Activated B cell treated with CpG ODN at 0.5 μM for 24 hours (primary cell): ENCODE data around the gene PTDSS2. TPM values are rescaled to one million over a fixed set of nuclear protein-coding genes. Genes with fewer than 3 reads are reported as not detected.
"Not testable (repeated sequence)": the region's sequence is repeated elsewhere in the genome, so short reads cannot be mapped to it uniquely, and the experiment has no call there.

ENCODE experiments used
- ATAC-seq: fragments of 200-7000 bp; cut with Tn5 transposase; one replicate; pipeline ENCODE4 v1.10.0; 2021; ENCODE audit warnings: low read depth, mild to moderate bottlenecking, moderate library complexity
- CTCF ChIA-PET: fragments of 350-600 bp; sonication (Branson Sonifier 250); formaldehyde crosslinking; loops from one replicate; lab custom pipeline; 2021; ENCODE audit warnings: antibody characterized with exemption; lab: Charles Lee
- POLR2A ChIA-PET: fragments of 350-600 bp; sonication (Branson Sonifier 250); formaldehyde crosslinking; loops from one replicate; lab custom pipeline; 2021; ENCODE audit warnings: antibody characterized with exemption; lab: Charles Lee
- DNase-seq: peaks from one replicate; pipeline ENCODE4 v3.0.0; 2022
- H3K27ac Mint-ChIP-seq: one replicate; pipeline ENCODE4 v1.8.0; 2020; ENCODE audit warnings: mixed read lengths
- H3K27me3 Mint-ChIP-seq: one replicate; pipeline ENCODE4 v1.8.0; 2021; ENCODE audit warnings: mixed read lengths
- H3K36me3 Mint-ChIP-seq: one replicate; pipeline ENCODE4 v1.8.0; 2021; ENCODE audit warnings: low read depth, mixed read lengths
- H3K4me1 Mint-ChIP-seq: one replicate; pipeline ENCODE4 v1.8.0; 2021; ENCODE audit warnings: mixed read lengths
- H3K4me3 Mint-ChIP-seq: one replicate; pipeline ENCODE4 v1.8.0; 2020; ENCODE audit warnings: mild to moderate bottlenecking, mixed read lengths
- H3K9me3 Mint-ChIP-seq: one replicate; pipeline ENCODE4 v1.8.0; 2020; ENCODE audit warnings: mixed read lengths
- intact Hi-C: fragments of 100-400 bp; cut with micrococcal nuclease; formaldehyde crosslinking; loops from one replicate; pipeline ENCODE4 v1.15.1; 2024
- total RNA-seq: library from RNA; stranded (reverse); gene quantifications from 2 replicates; pipeline ENCODE4 v1.2.3, GENCODE V29; 2022
- TF ChIP-seq, protein P1 (sequence below): fragments of 200-600 bp; IDR thresholded peaks from one replicate; pipeline ENCODE4 v1.8.0; 2022; ENCODE audit warnings: antibody characterized with exemption, mild to moderate bottlenecking

Gene PTDSS2
- total RNA-seq, 1 donor from 2014 or later, result 22.0 TPM

DNA sequence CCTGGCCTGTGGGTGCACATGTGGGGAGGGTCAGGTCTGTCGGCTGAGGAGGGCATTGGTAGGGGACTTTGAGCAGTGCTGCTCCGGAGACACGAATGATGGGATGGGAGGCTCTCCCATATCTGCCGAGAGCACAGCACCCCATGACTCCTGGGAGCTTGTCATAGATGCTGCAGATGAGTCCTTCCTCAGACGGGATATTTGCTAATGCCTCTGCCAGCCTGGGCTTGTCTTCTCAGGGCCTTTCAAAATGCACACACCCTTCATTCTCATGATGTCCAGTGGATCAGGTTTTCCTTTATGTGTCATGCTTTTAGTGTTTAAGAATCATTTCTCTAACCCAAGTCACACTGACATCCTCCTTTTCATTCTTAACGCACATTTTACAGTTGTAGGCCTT is 65.1 kb downstream of the PTDSS2 start:
- CTCF ChIA-PET, result interaction anchor here (0.8 kb wide), 1 partner anchor 66 kb away, joined by 3 read pairs; no protein-coding TSS in a partner anchor
- Mint-ChIP-seq H3K4me1 (peaks cover 6% of the 10 kb centered on the region), H3K27me3 (no peaks in the 10 kb centered on the region), H3K27ac (peak overlapping the region; percentile 7), H3K9me3 (no peaks in the 10 kb centered on the region), H3K4me3 (no peak overlapping the region), H3K36me3 (peaks cover 15% of the 10 kb centered on the region)
- POLR2A ChIA-PET, result no interaction called here
- TF ChIP-seq, protein P1, sequence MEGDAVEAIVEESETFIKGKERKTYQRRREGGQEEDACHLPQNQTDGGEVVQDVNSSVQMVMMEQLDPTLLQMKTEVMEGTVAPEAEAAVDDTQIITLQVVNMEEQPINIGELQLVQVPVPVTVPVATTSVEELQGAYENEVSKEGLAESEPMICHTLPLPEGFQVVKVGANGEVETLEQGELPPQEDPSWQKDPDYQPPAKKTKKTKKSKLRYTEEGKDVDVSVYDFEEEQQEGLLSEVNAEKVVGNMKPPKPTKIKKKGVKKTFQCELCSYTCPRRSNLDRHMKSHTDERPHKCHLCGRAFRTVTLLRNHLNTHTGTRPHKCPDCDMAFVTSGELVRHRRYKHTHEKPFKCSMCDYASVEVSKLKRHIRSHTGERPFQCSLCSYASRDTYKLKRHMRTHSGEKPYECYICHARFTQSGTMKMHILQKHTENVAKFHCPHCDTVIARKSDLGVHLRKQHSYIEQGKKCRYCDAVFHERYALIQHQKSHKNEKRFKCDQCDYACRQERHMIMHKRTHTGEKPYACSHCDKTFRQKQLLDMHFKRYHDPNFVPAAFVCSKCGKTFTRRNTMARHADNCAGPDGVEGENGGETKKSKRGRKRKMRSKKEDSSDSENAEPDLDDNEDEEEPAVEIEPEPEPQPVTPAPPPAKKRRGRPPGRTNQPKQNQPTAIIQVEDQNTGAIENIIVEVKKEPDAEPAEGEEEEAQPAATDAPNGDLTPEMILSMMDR, result no peak
- ATAC-seq (no peak), DNase-seq (no peak)
- intact Hi-C loops, result loop anchor here (5.0 kb wide), 1 partner anchor 208 kb away; the partner anchor contains the start of gene IFITM2

GRCh38 chr11:516400-516799 is 66.3 kb downstream of the PTDSS2 start:
- ChIA-PET CTCF (no interaction called here), POLR2A (interaction anchor here (1.4 kb wide), 1 partner anchor 10 kb away, joined by 4 read pairs; the partner anchor contains the start of gene RNH1)
- H3K27ac Mint-ChIP-seq, result no peak overlapping the region
- no peaks in the 10 kb centered on the region for H3K27me3 Mint-ChIP-seq
- peaks cover 11% of the 10 kb centered on the region for H3K36me3 Mint-ChIP-seq
- TF ChIP-seq, protein P1, result no peak
- no peaks in the 10 kb centered on the region for H3K9me3 Mint-ChIP-seq
- DNase-seq, result no peak
- no peak for ATAC-seq
- no peak overlapping the region for H3K4me3 Mint-ChIP-seq
- peaks cover 6% of the 10 kb centered on the region for H3K4me1 Mint-ChIP-seq
- intact Hi-C loops, result loop anchor here (5.0 kb wide), 1 partner anchor 209 kb away; the partner anchor contains the start of gene IFITM2

- peaks cover 11% of the 10 kb centered on the region for H3K36me3 Mint-ChIP-seq
- DNase-seq, H3K4me3 Mint-ChIP-seq, CTCF ChIA-PET, H3K9me3 Mint-ChIP-seq, H3K27me3 Mint-ChIP-seq, ATAC-seq, H3K4me1 Mint-ChIP-seq, H3K27ac Mint-ChIP-seq: not testable (repeated sequence)
- POLR2A ChIA-PET, result interaction anchor here (0.9 to 1.4 kb wide), 2 partner anchors 11 to 22 kb away, joined by 3 to 4 read pairs; partner anchors contain the start of gene RNH1
- intact Hi-C loops, result loop anchor here (5.0 kb wide), 1 partner anchor 210 kb away; the partner anchor contains the start of gene IFITM2
Observed at GRCh38 chr11:516918-517685, 67.0 kb downstream of the PTDSS2 start.

- peak overlapping the region; percentile 79 for H3K4me3 Mint-ChIP-seq
Observed at GRCh38 chr11:518463-519202, 68.6 kb downstream of the PTDSS2 start.

More at GRCh38 chr11:518463-519202, 68.6 kb downstream of the PTDSS2 start:
- peak; percentile 90 for DNase-seq
- ChIA-PET CTCF (interaction anchor here (0.6 to 1.6 kb wide), 4 partner anchors 9 to 112 kb away, joined by 3 to 7 read pairs (median 5); partner anchors contain the start of gene HRAS), POLR2A (interaction anchor here (0.7 to 1.2 kb wide), 4 partner anchors 10 to 104 kb away, joined by 3 to 10 read pairs (median 6); partner anchors contain the start of genes HRAS, LRRC56 and SIGIRR)
- Mint-ChIP-seq H3K36me3 (peaks cover 7% of the 10 kb centered on the region), H3K27me3 (no peaks in the 10 kb centered on the region), H3K27ac (peak overlapping the region; percentile 83), H3K9me3 (no peaks in the 10 kb centered on the region), H3K4me1 (peaks cover 5% of the 10 kb centered on the region)
- intact Hi-C loops, result loop anchor here (1.0 to 5.0 kb wide), 3 partner anchors 11 to 211 kb away; partner anchors contain the start of genes IFITM2, LRRC56 and RNH1
- TF ChIP-seq, protein P1, result peak; percentile 71
- ATAC-seq, result peak; percentile 98
